GM19238 (cell line): ENCODE data around the gene NEURL4.

Source experiments
- DNase-seq: peaks from one replicate; pipeline ENCODE4 v3.0.0; 2011; ENCODE audit warnings: low spot score; ENCODE audit not compliant: insufficient read length

The NEURL4 gene

DNA sequence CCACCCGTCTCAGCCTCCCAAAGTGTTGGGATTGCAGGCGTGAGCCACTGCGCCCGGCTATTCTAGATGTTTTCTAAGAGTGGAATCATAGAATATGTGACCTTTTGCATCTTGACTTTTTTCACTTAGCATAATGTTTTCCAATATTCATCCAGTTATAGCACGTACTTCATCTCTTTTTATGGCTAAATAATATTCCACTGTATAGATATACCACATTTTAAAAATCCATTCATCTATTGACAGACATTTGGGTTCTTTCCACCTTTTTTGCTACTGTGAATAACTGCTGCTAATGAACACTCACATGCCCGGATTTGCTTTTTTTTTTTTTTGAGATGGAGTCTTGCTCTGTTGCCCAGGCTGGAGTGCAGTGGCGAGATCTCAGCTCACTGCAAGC, 25.0 kb downstream of the NEURL4 start:
- no peak for DNase-seq

DNA sequence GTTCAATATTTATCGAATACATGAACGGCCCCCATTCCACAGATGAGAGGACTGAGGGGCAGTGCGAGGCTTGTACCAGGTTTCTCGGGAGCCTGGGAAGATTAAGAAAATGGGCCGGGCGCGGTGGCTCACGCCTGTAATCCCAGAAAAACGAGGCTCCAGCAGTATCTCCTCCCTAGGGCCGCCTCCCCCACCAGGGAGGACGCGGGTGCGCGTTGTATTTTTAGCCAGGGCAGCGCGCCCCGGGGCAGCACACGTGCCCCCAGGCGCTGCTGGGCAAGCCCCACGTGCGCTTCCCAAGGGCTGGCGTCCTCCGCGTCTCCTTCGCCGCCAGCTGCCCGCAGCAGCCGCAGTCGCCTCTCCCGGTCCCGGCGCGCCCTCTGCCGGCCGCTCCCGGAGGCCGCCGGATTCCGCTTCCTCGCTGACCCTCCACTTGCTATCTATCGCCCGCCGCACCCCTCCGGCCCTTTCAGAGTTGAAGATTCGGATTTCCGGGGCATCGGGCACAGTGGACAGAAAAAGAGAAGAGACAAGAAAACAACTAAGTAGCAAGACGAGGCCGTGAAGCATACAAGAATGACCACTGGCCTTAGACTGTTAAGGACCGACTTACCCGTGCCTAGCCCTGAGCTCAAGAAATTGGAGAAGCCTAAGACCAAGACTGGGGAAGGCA, 32.8 kb downstream of the NEURL4 start:
- DNase-seq: peak; percentile 78

DNA sequence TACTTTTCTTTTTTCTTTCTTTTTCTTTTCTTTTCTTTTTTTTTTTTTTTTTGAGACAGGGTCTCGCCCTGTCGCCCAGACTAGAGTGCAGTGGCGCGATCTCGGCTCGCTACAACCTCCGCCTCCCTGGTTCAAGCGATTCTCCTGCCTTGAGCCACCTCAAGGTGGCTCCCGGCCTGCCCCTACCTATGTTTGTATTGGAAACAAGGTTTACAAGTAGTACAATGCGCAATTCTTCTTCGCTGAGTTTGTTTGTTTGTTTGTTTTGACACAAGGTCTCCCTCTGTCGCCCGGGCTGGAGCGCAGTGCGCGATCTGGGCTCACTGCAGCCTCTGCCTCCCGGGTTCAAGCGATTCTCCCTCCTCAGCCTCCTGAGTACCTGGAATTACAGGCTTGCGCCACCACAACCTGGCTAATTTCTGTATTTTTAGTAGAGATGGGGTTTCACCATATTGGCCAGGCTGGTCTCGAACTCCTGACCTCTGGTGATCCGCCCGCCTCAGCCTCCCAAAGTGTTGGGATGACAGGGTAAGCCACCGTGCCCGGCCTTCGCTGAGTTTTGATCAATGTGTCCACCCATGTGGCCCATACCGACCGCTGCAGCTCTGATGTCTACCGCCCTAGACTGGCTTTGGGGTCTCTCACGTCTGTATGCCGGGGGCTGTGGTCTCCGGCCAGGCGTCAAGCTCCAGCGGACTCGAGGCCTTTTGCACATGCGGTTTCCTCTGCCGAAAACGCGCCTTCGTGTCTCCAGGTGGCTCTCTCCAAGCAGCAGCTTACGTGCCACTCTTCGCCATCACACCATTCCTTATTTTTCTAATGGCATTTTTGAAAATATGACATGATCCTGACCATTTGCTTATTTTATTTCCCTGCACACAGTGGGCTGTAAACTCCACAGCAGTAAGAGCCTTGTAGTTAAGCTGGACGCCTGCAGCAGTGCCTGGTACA, 33.6 kb downstream of the NEURL4 start:
- no peak for DNase-seq

GRCh38 chr17:7294614-7295153, 34.5 kb downstream of the NEURL4 start, which contains the start of gene YBX2:
YBX2 (minus strand) TSS chr17:7294639; CDS start chr17:7294500, 139 bp downstream.
- DNase-seq: peak; percentile 86

- no peak for DNase-seq
Measured at GRCh38 chr17:7293816-7294613, 35.1 kb downstream of the NEURL4 start.

DNA sequence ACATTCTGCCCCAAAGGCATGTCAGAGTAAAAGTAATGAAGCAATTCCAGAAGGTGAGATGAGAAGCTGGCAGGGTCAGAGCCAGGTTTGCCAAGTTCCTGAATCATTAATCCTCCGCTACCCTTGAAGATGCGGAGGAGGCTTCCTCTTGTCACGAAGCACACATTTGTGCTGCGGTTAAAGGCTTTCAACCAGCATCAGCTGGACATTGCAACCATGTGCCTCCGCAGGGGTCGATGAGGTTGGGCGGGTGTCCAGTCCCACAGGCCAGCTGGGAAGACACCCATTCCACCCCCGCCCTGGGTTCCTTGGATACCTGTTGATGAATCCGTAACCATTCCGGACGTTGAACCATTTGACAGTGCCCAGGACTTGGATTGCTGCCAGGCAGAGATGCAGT, 36.0 kb downstream of the NEURL4 start:
- no peak for DNase-seq

GRCh38 chr17:7292729-7293128, 36.4 kb downstream of the NEURL4 start:
- no peak for DNase-seq

DNA sequence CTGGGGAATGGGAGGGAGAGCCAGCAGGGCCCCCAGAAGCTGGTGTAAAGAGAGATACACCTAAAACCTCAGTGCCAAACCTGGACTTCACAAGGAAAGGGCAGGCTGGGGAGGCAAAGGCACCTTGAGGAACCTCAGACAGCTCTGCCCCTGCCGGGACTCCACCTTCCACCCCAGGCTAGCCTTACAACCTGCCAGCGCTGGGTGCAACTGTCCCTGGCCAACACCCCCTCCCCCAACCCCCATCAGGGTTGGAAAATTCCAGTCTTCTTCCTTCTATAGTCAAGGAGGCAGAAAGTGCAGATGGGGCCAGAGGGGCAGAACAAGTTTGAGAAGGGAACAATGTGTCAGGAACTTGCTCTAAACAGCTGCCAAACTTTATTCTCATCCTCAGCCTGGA, 36.9 kb downstream of the NEURL4 start:
- no peak for DNase-seq

DNA sequence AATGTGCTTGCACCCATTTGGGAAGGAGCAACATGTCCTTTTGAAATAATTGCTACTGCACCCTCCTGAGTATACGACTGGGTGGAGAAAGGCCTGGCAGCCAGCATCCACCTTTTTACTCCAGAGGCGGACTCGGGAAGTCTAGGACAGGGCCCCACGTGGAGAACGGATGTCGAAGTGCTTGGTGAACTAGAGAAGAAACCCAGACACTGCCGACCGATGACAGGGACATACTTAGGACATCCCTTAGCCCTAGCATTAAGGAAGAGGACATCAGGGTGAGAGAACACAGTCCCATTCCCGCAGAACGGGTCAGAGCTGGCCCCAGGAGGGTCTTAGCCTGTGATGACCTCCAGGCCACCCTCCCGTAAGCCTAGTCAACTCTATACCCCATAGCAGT, 38.5 kb downstream of the NEURL4 start:
- no peak for DNase-seq

DNA sequence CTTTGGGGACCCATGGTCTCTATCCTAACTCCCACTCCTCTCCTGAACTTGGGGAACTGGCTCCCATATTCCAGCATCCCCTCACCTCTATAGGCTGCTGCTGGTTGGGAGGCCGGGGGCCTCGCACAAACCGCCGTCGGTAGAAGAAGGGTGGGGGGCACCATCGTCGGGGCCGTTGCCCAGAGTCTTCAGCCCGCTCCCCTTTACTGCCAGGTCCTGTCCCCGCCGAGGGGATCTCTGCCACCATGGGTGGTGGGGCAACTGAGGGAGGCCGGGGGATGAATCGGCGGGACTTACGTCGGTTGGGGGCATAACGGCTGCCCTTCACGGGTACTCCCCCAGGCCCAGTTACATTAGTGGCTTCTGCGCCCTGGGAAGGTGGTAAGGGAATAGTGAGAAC, 39.0 kb downstream of the NEURL4 start:
- DNase-seq: no peak

- DNase-seq: no peak
Measured at GRCh38 chr17:7289256-7290032, 39.7 kb downstream of the NEURL4 start.

DNA sequence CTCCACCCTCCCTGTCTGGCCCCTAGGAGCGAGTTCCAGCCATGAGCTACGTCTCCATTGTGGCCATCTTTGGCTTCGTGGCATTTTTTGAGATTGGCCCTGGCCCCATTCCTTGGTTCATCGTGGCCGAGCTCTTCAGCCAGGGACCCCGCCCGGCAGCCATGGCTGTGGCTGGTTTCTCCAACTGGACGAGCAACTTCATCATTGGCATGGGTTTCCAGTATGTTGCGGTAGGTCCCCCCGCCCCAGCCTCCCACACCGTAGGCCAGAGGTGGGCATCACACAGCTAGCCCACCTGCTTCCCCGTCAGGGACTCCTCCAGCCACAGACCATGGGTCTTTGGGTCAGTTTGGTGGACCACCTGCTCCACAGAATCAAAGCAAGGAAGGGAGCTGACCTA, 43.5 kb downstream of the NEURL4 start:
- no peak for DNase-seq

DNA sequence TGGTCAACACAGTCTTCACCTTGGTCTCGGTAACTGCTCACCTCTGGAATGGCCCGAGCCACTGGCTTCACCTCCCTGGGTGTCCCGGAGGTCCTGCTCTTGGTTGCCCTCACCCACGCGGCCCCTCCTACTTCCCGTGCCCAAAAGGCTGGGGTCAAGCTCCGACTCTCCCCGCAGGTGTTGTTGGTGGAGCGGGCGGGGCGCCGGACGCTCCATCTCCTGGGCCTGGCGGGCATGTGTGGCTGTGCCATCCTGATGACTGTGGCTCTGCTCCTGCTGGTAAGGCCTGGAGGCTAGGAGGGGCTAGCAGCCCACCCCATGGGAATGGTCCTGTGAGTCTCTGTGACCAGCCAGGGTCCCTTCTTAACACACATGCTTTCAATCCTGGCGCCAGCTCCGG, 44.2 kb downstream of the NEURL4 start:
- no peak for DNase-seq

- DNase-seq: no peak
Measured at GRCh38 chr17:7283471-7284216, 45.5 kb downstream of the NEURL4 start.

GRCh38 chr17:7282752-7283321, 46.3 kb downstream of the NEURL4 start:
- no peak for DNase-seq

GRCh38 chr17:7281953-7282751, 47.0 kb downstream of the NEURL4 start:
- DNase-seq: no peak

- peak; percentile 96 for DNase-seq
Measured at GRCh38 chr17:7281074-7281952, 47.8 kb downstream of the NEURL4 start, which contains the start of gene SLC2A4. SLC2A4 (plus strand) TSS chr17:7281718; CDS start chr17:7281935, 217 bp downstream.
